Stimulated activated CD8-positive, alpha-beta memory T cell treated with anti-CD3 and anti-CD28 coated beads, Interleukin-12 subunit alpha, Interleukin-12 subunit beta, amount 100 ng/mL, for 24 hours (primary cell): ENCODE data around the gene ACOX3.
"Not testable (repeated sequence)": the region's sequence is repeated elsewhere in the genome, so short reads cannot be mapped to it uniquely, and the experiment has no call there.

Experiments used
- DNase-seq: peaks from one replicate; pipeline ENCODE4 v3.0.0-alpha.2; 2020; ENCODE audit errors: extremely low read depth

Gene ACOX3

GRCh38 chr4:8387615-8388527, 52.7 kb downstream of the ACOX3 start:
- no peak for DNase-seq

DNA sequence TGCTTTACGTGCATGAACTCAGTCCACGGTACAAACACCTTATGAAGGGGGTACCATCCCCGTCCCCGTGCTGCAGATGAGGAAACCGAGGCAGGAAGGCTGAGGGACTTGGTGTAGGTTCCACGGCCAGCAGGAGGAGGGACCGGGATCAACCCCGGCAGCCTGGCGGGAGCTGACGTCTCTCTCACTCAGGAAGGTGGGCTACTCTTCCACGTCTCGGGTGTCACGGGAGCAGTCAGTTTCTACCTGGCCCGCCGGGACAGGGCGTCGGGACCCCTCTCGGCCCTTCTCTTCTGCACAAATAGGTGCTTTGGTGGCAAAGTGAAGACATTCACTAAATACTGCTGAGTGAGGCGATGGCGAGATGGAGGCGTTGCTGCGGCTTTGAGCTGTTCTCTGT, 53.3 kb downstream of the ACOX3 start:
- DNase-seq: no peak

GRCh38 chr4:8386731-8387130, 53.8 kb downstream of the ACOX3 start:
- DNase-seq: no peak

- DNase-seq: not testable (repeated sequence)
Observed at GRCh38 chr4:8386131-8386530, 54.4 kb downstream of the ACOX3 start.

GRCh38 chr4:8385611-8386010, 54.9 kb downstream of the ACOX3 start:
- no peak for DNase-seq

DNA sequence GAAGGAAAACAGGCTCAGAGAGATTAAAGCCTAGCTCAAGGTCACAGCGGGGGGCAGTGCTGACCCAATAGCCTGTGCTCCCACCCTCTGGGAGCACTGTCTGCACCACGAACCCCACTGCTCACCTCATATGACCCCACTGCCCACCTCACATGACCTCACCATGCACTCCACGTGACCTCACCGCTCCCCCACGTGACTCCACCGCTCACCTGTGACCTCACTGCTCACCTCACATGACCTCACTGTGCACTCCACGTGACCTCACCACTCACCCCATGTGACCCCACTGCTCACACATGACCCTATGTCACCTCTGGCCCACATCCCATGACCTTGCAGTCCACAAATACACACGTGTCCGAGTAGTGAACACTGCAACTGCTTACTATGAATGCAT, 55.4 kb downstream of the ACOX3 start:
- DNase-seq: no peak

DNA sequence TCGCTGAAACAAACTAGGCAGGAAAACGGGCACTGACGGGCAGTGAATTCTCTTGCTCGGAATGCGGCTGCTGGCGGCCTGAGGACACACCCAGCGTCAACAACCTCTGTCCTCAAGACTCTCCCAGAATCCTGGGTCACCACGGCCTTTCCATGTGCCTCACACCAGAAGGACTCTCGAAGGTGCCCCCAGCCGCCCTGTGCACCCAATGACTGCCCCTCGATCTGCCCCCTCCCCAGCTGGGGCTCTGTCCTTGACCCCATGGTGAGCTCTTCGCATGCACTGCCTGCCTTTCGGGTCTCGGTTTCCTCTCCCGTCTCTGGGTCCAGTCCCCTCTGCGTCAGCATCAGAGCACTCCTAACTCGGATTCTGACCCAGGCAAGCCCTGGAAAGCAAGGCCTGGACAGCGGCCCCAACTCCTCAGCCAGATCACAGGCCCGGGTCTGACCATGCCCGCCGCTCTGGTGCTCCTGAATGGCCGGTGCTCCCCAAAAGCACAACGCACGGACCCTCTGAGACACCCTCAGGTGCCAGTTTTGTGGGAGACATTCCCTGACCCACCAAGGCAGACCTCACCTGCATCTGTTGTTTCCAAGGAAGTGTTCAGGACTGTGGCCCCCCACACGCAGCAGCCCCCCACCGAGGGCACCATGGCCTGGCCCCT, 56.0 kb downstream of the ACOX3 start:
- DNase-seq: no peak

DNA sequence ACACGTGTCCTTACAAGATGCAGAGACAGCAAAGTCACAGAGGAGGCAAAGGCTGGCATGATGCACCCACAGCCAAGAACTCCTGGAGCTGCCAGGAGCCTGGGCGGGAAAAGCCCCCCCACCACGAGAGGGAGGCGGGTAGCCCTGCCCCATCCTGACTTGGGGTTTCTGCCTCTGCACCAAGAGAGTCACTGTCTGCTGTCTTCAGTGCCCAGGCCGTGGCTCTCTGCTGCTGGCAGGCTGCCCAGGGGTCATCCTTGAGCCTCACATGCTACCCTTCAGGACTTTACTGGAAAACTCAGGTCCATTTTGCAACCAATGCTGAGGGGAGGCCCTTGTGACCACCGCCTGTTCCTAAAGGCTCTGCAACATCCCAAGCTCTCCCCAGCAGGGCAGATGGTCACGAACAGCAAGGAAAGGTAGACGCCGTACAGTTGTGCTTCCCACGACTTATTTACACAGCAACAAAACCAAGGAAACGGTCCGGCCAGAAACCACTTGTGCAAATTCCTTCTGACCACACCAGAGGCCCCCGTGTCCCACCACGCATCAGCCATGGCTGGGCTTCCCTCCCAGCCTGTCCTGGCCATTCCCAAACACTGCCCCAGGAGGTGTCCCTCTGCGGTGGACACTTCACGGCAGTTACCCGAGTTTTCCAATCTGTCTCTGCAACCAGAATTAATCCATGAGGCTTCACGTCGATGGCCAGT, 56.9 kb downstream of the ACOX3 start:
- no peak for DNase-seq

GRCh38 chr4:8383016-8383415, 57.5 kb downstream of the ACOX3 start:
- no peak for DNase-seq

GRCh38 chr4:8381814-8382581, 58.5 kb downstream of the ACOX3 start:
- DNase-seq: no peak

DNA sequence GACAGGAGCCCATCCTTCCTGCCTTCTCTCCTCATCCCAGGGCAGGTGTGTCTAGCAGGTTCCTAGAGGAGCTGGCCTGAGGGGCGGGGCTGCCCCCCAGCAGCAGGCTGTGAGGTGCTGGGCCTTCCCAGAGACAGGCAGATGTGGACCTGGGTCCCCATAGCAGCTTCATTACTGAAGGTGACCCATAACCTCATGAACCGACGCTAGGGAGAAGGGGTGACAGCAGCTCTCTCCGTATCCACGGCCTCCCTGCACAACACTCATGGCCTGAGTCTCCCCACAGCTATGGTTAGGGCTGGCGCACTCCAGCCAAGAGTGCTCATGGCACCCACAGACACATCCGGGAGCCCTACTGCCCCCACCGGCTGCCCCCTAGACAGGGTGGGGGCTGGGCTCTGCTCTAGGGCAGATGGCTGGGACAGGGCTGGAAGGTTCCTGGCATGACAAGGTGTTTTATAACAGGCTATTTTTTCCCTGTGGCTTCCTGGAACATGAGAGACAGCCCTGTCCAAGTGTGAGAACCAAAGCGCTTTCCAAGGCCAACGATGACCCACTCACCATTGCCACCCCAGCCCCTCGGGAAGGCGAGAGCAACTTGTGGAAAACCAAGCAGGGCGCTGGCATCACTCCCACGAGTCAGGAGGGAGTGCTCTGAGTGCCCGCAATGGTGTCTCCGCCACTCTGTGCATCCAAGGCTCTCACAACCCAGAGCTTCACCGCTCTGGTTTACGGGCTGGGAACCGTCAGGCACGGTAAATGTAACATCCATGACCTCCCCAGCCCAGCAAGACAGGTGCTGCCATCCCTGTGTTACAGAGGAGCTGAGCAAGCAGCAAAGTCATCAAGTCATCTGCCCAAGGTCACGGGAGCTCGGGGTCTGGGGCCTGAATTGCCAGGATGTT, 59.8 kb downstream of the ACOX3 start:
- DNase-seq: no peak

DNA sequence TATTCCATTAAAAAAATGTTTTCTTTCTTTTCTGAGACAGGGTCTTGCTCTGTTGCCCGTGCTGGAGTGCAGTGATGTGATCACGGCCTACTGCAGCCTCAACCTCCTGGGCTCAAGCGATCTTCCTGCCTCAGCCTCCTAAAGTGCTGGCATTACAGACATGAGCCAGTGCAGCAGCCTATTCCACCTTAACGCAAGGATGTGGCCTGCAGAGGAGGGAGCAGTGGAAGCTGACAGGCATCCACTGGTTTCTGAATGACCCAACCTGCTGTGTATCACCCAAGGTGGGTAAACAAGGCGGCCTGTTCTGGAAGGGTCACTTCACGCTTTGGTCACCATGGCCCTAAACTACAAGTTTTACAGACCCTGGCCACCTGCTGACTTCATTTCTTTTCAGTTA, 60.8 kb downstream of the ACOX3 start:
- no peak for DNase-seq

GRCh38 chr4:8379281-8379680, 61.2 kb downstream of the ACOX3 start:
- no peak for DNase-seq

DNA sequence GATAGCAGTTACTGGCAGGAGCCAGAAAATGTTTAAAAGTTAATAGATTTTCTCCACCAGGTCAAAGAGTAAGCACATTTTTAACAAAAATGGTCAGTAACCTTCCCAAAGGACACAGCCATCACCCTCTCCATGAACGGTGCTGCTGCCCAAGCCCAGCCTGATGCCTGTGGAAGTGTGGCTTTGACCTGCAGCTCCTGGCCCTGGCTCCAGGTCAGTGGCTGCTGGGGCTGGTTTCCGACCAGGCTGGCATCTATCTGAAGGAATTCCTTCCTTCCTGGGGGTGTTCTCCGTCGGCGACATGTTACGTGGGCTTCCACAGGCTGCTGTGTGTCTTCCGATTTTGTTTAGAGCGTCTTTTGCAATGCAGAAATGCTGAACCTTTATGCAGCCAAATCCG, 61.7 kb downstream of the ACOX3 start:
- no peak for DNase-seq

- DNase-seq: no peak
Observed at GRCh38 chr4:8378101-8378724, 62.3 kb downstream of the ACOX3 start.

- no peak for DNase-seq
Observed at GRCh38 chr4:8377103-8378075, 63.1 kb downstream of the ACOX3 start.

GRCh38 chr4:8376361-8377102, 64.0 kb downstream of the ACOX3 start:
- no peak for DNase-seq
